HUES6 (cell line): Measurements from ENCODE around the gene S100A16.
"Not testable (repeated sequence)": the region's sequence is repeated elsewhere in the genome, so short reads cannot be mapped to it uniquely, and the experiment has no call there.

Source experiments
- H3K27ac ChIP-seq: 2 replicates; pipeline ENCODE4 v1.7.0; 2013; ENCODE audit warnings: low read depth, mild to moderate bottlenecking, low read length, inconsistent platforms
- H3K27me3 ChIP-seq: 2 replicates; pipeline ENCODE4 v1.6.1; 2013; ENCODE audit warnings: low read length; ENCODE audit not compliant: control insufficient read depth, insufficient read depth
- H3K36me3 ChIP-seq: 2 replicates; pipeline ENCODE4 v1.6.1; 2013; ENCODE audit warnings: low read length; ENCODE audit not compliant: control insufficient read depth, insufficient read depth
- H3K4me1 ChIP-seq: 2 replicates; pipeline ENCODE4 v1.6.1; 2013; ENCODE audit warnings: low read length; ENCODE audit not compliant: control insufficient read depth, insufficient read depth
- H3K4me3 ChIP-seq: 2 replicates; pipeline ENCODE4 v1.5.1; 2013; ENCODE audit warnings: low read depth, low read length
- H3K9ac ChIP-seq: one replicate; pipeline ENCODE4 v1.6.1; 2013; ENCODE audit warnings: mild to moderate bottlenecking, low read length
- H3K9me3 ChIP-seq: 2 replicates; pipeline ENCODE4 v1.6.1; 2013; ENCODE audit warnings: low read depth, low read length; ENCODE audit not compliant: control insufficient read depth, insufficient read depth

The S100A16 gene

GRCh38 chr1:153649137-153649862 lies 36.4 kb upstream of the S100A16 start:
- peaks cover 24% of the 10 kb centered on the region for H3K36me3 ChIP-seq
- H3K9ac ChIP-seq, result no peak overlapping the region
- H3K27ac ChIP-seq, result no peak overlapping the region
- no peaks in the 10 kb centered on the region; the same call in 1 of the 2 replicates for H3K4me1 ChIP-seq
- no peaks in the 10 kb centered on the region for H3K9me3 ChIP-seq
- H3K27me3 ChIP-seq, result no peaks in the 10 kb centered on the region
- H3K4me3 ChIP-seq, result no peak overlapping the region

- Histone ChIP-seq H3K4me1 (no peaks in the 10 kb centered on the region; the same call in 1 of the 2 replicates), H3K27me3 (no peaks in the 10 kb centered on the region), H3K36me3 (peaks cover 36% of the 10 kb centered on the region), H3K4me3 (no peak overlapping the region), H3K9me3 (no peaks in the 10 kb centered on the region), H3K9ac (no peak overlapping the region), H3K27ac (no peak overlapping the region)
Measured at GRCh38 chr1:153648000-153648643, 35.2 kb upstream of the S100A16 start.

GRCh38 chr1:153647346-153647714 lies 34.4 kb upstream of the S100A16 start:
- Histone ChIP-seq H3K36me3 (peaks cover 44% of the 10 kb centered on the region), H3K27me3 (no peaks in the 10 kb centered on the region), H3K9me3 (no peaks in the 10 kb centered on the region), H3K27ac (no peak overlapping the region), H3K4me3 (no peak overlapping the region), H3K9ac (no peak overlapping the region), H3K4me1 (no peaks in the 10 kb centered on the region; the same call in 1 of the 2 replicates)

- Histone ChIP-seq H3K9me3 (no peaks in the 10 kb centered on the region), H3K4me1 (no peaks in the 10 kb centered on the region; the same call in 1 of the 2 replicates), H3K27ac (no peak overlapping the region), H3K27me3 (no peaks in the 10 kb centered on the region), H3K4me3 (no peak overlapping the region), H3K36me3 (peaks cover 49% of the 10 kb centered on the region), H3K9ac (no peak overlapping the region)
Measured at GRCh38 chr1:153646672-153647345, 33.9 kb upstream of the S100A16 start.

GRCh38 chr1:153643816-153644215 lies 30.9 kb upstream of the S100A16 start:
- H3K9ac ChIP-seq, result no peak overlapping the region
- peaks cover 79% of the 10 kb centered on the region for H3K36me3 ChIP-seq
- no peak overlapping the region for H3K27ac ChIP-seq
- H3K4me1 ChIP-seq, result no peaks in the 10 kb centered on the region
- no peaks in the 10 kb centered on the region for H3K9me3 ChIP-seq
- no peak overlapping the region for H3K4me3 ChIP-seq
- no peaks in the 10 kb centered on the region for H3K27me3 ChIP-seq

- Histone ChIP-seq H3K27ac (no peak overlapping the region), H3K9ac (no peak overlapping the region), H3K36me3 (peaks cover 86% of the 10 kb centered on the region), H3K9me3 (no peaks in the 10 kb centered on the region), H3K27me3 (no peaks in the 10 kb centered on the region), H3K4me1 (no peaks in the 10 kb centered on the region), H3K4me3 (no peak overlapping the region)
Measured at GRCh38 chr1:153643100-153643499, 30.2 kb upstream of the S100A16 start.

- Histone ChIP-seq H3K27ac (no peak overlapping the region), H3K36me3 (peaks cover 95% of the 10 kb centered on the region), H3K9me3 (no peaks in the 10 kb centered on the region), H3K4me3 (no peak overlapping the region), H3K9ac (no peak overlapping the region), H3K4me1 (no peaks in the 10 kb centered on the region), H3K27me3 (no peaks in the 10 kb centered on the region)
Measured at GRCh38 chr1:153642161-153642560, 29.2 kb upstream of the S100A16 start.

GRCh38 chr1:153640861-153641260 lies 27.9 kb upstream of the S100A16 start:
- H3K9ac ChIP-seq, result no peak overlapping the region
- peaks cover 100% of the 10 kb centered on the region for H3K36me3 ChIP-seq
- H3K27ac ChIP-seq, result no peak overlapping the region
- no peak overlapping the region for H3K4me3 ChIP-seq
- H3K27me3 ChIP-seq, result no peaks in the 10 kb centered on the region
- no peaks in the 10 kb centered on the region for H3K4me1 ChIP-seq
- no peaks in the 10 kb centered on the region for H3K9me3 ChIP-seq

- H3K9me3 ChIP-seq, H3K27me3 ChIP-seq, H3K27ac ChIP-seq, H3K9ac ChIP-seq, H3K4me1 ChIP-seq, H3K4me3 ChIP-seq: not testable (repeated sequence)
- H3K36me3 ChIP-seq, result peaks cover 98% of the 10 kb centered on the region
Measured at GRCh38 chr1:153640213-153640612, 27.3 kb upstream of the S100A16 start.

GRCh38 chr1:153639280-153639679 lies 26.3 kb upstream of the S100A16 start:
- H3K4me1 ChIP-seq, result no peaks in the 10 kb centered on the region
- H3K27me3 ChIP-seq, result no peaks in the 10 kb centered on the region
- H3K36me3 ChIP-seq, result peaks cover 89% of the 10 kb centered on the region
- no peak overlapping the region for H3K27ac ChIP-seq
- H3K9ac ChIP-seq, result no peak overlapping the region
- no peaks in the 10 kb centered on the region for H3K9me3 ChIP-seq
- no peak overlapping the region for H3K4me3 ChIP-seq

- Histone ChIP-seq H3K36me3 (peaks cover 79% of the 10 kb centered on the region), H3K27me3 (no peaks in the 10 kb centered on the region), H3K4me3 (no peak overlapping the region), H3K9me3 (no peaks in the 10 kb centered on the region), H3K9ac (no peak overlapping the region), H3K4me1 (0 out of 2 replicates have a peak, but pooled peaks cover 4% of the 10 kb centered on the region), H3K27ac (no peak overlapping the region)
Measured at GRCh38 chr1:153638261-153638660, 25.3 kb upstream of the S100A16 start.
